GM19023 (cell line): ENCODE measurements around the gene WNT6.

Source experiments
- ATAC-seq: cut with Tn5 transposase; IDR thresholded peaks from one replicate; pipeline ENCODE4 v1.9.1; 2021; ENCODE audit warnings: mild to moderate bottlenecking, moderate library complexity; ENCODE audit not compliant: unreplicated experiment

WNT6 gene

GRCh38 chr2:218857371-218858137 lies 2.1 kb upstream of the WNT6 start:
- ATAC-seq = no peak

DNA sequence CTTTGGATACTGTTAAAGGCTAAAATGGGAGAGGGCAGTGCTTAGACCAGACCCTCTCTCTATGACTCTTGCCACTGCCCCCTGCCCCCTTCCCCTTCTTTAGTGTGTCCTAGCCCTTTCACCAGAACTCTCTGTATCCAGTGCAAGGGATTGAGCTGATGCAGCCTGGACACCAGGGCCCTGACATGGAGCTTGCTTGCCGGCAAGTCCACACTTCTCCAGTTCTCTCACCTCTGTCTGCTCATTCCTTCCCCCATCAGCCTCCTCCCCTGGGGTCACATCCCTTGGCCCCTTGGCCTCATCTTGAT lies 1.5 kb upstream of the WNT6 start:
- ATAC-seq = no peak

DNA sequence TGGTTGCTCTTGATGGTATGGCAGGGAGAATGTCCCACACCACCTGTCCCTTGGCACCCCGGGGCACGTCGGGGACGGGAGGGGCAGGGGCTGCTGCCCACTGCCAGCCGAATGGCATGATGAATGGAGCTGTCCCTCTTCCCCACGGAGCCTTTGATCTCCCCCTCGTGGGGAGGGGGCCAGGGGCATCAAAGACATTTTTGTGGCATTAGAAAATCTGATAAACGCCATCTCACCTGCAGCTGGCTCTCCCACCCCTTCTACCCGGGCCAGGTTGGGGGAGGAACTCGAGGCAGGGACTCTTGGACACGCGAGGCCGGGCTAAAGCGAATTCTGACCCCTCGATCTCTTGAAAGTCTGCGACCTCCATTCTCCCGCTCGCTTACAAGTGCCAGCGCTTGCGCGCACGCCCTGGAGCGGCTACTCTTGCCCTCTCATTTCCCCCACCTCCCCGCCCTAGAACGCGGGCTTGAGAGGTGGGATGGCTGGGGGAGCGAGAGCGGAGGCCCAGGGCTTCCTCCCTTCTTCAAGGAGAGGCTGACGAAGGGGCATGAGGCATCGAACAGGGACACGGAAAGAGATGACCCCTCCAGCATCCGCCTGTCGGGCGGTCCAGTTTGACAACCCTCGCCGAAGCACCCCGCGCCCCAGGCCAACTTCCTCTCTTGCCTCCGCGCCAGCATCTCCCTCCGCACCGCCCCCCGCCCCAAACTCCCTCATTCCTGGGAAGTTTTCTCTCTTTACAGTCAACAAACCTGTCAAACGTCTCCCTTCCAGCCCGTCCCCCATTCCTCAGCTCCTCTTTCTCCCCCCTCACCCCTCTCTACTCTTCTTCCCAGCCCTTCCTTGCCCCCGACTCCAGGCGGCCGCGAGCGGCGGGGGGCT lies 692 bp upstream of the WNT6 start:
- no peak for ATAC-seq

- ATAC-seq = no peak
Measured at GRCh38 chr2:218859988-218860831, 605 bp downstream of the WNT6 start.

- no peak for ATAC-seq
Measured at GRCh38 chr2:218860950-218861381, 1.4 kb downstream of the WNT6 start.

DNA sequence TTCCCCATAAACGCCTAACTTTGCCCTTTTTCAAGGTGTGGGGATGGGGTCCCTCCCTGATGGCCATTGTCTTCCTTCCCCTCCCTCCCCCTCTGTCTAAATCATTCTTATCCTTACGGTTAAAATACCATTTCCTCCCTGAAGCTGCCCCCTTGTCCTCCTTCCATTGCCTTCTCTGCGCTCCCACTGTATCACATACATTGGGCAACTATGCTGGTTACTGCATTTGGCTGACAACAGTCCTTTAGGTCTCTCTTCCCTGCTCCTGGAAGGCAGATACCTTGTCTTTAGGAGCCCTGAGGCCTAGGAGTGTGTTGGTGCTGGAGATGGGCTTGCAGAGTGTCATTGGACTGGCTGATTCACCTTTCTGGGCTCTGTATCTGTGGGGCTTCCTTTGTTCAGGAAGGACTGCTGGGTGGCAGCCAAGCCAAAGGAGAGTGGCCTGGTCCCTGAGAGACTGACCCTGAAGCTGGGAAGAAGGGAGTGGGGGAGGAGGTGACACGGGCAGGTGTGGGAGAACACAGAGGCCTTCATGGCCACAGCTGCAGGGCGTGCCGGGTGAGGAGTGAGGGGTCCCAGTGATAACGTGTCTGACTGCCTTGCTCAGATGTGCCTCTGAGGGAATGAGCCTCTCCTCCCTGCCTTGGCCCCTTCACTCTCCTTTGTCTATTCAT lies 2.2 kb downstream of the WNT6 start:
- ATAC-seq = no peak

- no peak for ATAC-seq
Measured at GRCh38 chr2:218863021-218863520, 3.5 kb downstream of the WNT6 start.

DNA sequence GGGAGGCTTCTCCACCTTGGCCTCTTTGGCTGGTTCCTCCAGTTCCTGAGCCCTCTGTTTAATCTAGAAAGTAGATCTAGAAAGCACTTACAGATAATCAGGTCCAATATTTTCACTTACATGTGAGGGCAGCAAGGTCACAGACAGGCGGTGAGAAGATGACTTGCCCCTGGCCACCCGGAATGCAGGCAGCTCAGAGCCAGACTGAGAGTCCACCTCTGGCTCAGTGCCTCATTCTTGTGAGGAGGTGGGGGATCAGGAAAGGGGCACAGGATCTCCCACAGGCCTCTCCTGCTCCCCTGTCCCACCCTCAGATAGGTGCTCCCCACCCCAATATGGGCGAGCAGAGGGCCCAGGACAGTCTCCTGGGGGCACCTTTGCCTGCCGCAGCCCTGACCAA lies 5.8 kb downstream of the WNT6 start:
- ATAC-seq = no peak

GRCh38 chr2:218865999-218866398 lies 6.4 kb downstream of the WNT6 start:
- no peak for ATAC-seq

GRCh38 chr2:218867900-218868299 lies 8.3 kb downstream of the WNT6 start:
- no peak for ATAC-seq

DNA sequence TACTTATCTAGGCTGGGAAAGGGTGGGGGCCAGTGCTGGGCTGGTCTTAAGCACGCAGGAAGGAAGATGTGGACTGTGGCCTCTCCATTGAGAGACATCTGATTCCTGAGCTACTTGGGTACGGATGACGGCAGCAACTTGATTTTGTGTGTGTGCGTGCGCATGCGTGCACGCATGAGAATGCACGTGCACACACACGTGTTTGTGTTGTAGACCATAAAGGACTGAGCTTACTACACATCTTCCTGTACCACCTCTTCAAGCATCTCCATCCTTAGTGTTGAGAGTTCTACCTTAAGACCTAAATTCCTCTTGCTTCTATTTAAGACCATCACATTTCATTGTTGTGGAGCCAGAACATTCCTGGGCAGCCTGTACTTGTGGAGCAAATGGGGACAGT lies 9.5 kb downstream of the WNT6 start:
- no peak for ATAC-seq

DNA sequence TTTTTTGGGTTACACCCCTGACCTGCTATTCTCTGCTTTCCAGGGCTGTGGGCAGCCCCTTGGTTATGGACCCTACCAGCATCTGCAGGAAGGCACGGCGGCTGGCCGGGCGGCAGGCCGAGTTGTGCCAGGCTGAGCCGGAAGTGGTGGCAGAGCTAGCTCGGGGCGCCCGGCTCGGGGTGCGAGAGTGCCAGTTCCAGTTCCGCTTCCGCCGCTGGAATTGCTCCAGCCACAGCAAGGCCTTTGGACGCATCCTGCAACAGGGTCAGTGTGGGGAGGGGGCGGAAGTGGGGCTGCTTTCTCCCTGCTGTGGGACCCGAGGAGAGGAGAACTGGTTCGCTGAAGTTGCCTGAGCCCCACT lies 11.4 kb downstream of the WNT6 start:
- ATAC-seq = no peak

DNA sequence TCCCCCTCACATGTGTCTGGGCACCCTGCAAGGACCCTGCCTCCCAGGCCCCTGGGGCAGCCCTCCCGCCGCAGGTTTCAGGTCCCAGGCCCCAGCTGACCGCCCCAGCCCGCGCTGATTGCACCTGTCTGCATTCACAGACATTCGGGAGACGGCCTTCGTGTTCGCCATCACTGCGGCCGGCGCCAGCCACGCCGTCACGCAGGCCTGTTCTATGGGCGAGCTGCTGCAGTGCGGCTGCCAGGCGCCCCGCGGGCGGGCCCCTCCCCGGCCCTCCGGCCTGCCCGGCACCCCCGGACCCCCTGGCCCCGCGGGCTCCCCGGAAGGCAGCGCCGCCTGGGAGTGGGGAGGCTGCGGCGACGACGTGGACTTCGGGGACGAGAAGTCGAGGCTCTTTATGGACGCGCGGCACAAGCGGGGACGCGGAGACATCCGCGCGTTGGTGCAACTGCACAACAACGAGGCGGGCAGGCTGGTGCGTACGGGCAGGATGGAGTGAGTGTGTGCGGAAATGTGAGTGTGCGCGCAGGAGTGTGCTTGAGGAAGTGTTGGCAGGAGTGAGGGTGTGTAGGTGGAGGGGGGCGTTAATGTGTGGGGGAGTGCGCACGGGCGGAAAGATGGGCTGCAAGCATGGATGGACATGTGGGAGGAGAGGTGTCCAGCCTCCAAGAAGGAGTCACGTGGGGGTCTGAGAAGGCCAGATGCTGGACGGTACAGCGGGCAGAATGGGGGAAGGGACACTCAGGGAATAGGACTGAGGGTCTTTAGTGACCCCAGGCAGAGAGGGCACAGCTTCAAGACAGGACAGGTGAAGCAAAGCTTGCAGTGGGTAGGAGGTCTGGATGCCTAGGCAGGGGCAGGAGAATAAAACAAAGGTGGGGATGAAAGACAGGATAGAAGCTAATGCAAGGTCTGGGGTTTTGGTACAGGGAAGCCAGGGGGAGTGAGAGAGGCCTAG lies 12.0 kb downstream of the WNT6 start:
- ATAC-seq = no peak

GRCh38 chr2:218872645-218873358 lies 13.2 kb downstream of the WNT6 start:
- no peak for ATAC-seq

DNA sequence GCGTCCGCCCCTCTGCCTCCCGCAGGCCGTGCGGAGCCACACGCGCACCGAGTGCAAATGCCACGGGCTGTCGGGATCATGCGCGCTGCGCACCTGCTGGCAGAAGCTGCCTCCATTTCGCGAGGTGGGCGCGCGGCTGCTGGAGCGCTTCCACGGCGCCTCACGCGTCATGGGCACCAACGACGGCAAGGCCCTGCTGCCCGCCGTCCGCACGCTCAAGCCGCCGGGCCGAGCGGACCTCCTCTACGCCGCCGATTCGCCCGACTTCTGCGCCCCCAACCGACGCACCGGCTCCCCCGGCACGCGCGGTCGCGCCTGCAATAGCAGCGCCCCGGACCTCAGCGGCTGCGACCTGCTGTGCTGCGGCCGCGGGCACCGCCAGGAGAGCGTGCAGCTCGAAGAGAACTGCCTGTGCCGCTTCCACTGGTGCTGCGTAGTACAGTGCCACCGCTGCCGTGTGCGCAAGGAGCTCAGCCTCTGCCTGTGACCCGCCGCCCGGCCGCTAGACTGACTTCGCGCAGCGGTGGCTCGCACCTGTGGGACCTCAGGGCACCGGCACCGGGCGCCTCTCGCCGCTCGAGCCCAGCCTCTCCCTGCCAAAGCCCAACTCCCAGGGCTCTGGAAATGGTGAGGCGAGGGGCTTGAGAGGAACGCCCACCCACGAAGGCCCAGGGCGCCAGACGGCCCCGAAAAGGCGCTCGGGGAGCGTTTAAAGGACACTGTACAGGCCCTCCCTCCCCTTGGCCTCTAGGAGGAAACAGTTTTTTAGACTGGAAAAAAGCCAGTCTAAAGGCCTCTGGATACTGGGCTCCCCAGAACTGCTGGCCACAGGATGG lies 14.0 kb downstream of the WNT6 start:
- ATAC-seq = no peak

DNA sequence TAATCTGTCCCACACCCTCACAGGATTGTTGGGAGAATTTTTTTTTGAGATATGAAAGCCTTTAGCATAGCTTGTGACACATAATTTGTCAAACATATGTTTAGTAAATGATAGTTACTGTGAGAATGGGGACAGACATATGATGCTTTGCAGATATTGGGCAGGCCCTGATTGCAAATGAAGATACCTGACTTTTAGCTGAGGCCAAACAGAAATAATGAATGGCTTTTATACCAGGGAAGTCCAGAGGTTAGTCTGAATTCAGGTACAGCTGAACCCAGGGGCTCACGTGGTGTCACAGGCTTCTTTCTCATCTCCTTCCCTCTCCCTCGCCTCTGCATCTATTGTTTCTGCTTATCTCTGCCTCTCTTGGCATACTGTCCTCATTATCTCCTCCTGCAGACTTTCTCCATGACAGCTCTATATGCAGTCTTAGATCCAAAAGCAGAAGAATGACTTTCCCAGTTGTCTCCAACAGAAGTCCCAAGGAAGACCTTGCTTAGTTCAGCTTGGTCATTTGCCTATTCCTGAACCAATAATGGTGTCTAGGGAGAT lies 16.2 kb downstream of the WNT6 start:
- no peak for ATAC-seq

DNA sequence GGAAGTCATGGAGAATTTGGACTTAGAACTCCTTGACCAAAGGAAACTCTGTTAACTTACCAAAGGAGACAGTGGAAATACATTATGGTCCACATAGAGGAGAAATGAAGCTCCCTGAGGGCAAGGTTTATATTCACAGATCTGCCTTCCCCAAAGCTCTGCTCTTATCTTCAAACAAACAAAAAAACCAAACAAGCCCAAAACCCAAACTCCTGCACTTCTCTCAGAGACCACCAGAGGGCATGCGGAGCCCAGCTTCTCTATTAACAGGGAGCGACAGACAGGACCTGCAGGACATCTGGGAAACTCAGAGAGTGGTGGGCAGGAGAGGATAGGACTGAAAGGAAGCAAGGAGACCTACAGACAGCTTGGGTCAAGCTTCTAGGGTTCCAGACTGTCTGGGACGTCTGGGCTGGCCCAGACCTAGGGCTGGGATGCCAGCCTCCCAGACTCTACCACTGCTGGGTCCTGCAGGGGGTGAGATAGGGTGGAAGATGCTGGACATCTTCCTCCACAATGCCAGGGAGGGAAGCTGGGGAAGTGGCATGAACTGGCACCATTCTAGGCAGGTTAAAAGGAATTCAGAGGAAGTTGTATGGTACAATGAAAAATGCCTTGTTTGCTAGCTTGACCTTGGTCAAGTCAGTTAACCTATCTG lies 17.1 kb downstream of the WNT6 start:
- no peak for ATAC-seq
